SK-N-SH (cell line): ENCODE measurements around the gene ETV6.

Experiments
- CTCF ChIP-seq: fragments of 200-600 bp; sonication (generic); IDR thresholded peaks from 2 replicates; pipeline ENCODE4 v1.6.1; 2017; ENCODE audit warnings: antibody characterized with exemption, mild to moderate bottlenecking, moderate library complexity
- ELF1 ChIP-seq: IDR thresholded peaks from 2 replicates; pipeline ENCODE4 v1.4.0; 2012
- EP300 ChIP-seq, 2 experiments: IDR thresholded peaks; 2 replicates each; pipeline versions ENCODE4 v1.4.0 to v1.6.1; 2012; ENCODE audit warnings: borderline replicate concordance in 1 of 2, low read depth in 1 of 2, low read length in 1 of 2
- FOXM1 ChIP-seq: IDR thresholded peaks from 2 replicates; pipeline ENCODE4 v1.4.0; 2012; ENCODE audit warnings: low read depth, mild to moderate bottlenecking
- POLR2AphosphoS5 ChIP-seq: IDR thresholded peaks from 2 replicates; pipeline ENCODE4 v1.6.1; 2012; ENCODE audit warnings: low read depth, low read length
- REST ChIP-seq: IDR thresholded peaks from 2 replicates; pipeline ENCODE4 v1.6.1; 2012; ENCODE audit warnings: mild to moderate bottlenecking, low read depth, low read length, moderate library complexity
- TAF1 ChIP-seq: IDR thresholded peaks from 2 replicates; pipeline ENCODE4 v1.6.1; 2012; ENCODE audit warnings: low read depth, mild to moderate bottlenecking, low read length, moderate library complexity, borderline replicate concordance
- USF2 ChIP-seq: fragments of 150-350 bp; IDR thresholded peaks from 2 replicates; pipeline ENCODE4 v1.6.1; 2017; ENCODE audit warnings: antibody characterized with exemption, low read length, low read depth, borderline replicate concordance

GRCh38 chr12:11838403-11838802 is 188.9 kb downstream of the ETV6 start:
- no peak for TF ChIP-seq TAF1
- no peak for TF ChIP-seq CTCF
- no peak for TF ChIP-seq REST
- TF ChIP-seq ELF1 = no peak
- no peak for TF ChIP-seq FOXM1
- TF ChIP-seq EP300 (IDR thresholded peaks at IDR 0.05; ENCODE audit: borderline replicate concordance in 1 of 2, low read depth in 1 of 2, low read length in 1 of 2) = no peak
- no peak for TF ChIP-seq POLR2AphosphoS5
- no peak for TF ChIP-seq USF2
